ENCODE data around the gene WDR33.
"Not testable (repeated sequence)": the region's sequence is repeated elsewhere in the genome, so short reads cannot be mapped to it uniquely, and the experiment has no call there.

Gene WDR33

DNA sequence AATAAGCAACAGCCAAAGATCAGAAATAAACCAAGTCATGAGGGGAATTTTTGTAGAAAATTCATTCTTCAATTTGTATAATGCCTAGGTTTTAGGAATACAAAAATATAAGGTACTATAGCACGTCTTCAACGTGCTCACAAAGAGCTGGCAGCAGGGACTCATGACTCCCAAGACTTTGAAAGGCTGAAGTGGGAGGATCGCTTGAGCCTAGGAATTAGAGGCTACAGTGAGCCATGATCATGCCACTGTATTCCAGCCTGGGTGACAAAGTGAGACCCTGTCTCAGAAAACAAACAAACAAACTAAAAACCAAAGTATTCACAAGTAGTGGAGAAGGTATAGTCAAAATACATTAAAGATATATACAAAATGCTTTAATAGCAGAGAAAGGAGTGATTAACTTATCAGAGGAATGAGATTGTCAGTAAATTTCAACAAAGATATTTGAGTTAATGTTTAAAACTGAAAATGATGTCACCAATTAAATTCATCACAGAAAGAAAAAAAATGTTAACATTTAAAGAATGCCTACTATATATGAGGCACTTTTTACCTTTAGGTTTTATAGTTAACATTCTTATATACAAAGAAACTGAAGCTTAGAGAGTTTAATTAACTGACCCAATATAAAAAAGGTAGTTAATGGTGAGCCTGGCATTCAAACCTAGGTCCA, 3.2 kb downstream of the WDR33 start:
- DNase-seq, result no peak

DNA sequence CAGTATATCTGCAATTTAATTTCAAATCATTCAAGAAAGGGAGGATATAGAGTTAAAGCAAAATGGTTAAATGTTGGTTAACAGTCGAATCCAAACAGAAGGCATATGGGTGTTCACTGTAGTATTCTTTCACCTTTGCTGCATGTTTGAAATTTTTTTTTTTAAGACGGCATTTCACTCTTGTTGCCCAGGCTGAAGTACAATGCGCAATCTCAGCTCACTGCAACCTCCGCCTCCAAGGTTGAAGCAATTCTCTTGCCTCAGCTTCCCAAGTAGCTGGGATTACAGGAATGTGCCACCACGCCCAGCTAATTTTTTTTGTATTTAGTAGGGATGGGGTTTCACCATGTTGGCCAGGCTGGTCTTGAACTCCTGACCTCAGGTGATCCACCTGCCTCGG, 4.1 kb downstream of the WDR33 start:
- not testable (repeated sequence) for DNase-seq

DNA sequence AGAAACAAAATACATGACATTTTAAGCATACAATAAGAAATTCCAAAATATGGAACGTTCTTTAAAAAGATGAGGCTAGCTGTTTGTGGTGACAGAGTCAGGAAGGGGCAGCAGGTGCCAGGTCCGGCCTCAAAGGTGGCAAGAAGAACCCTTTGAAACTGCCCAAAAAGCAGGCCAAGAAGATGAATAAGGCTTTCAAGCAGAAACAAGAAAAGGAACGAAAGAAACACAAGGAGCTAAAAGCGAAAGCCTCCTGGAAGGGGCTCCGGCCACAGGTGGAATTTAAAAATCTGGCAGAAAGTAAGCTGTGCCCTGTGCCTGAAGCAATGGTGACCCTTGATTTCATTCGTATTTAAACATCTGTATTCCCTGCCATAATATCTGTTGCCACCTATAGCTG, 5.5 kb downstream of the WDR33 start:
- no peak for DNase-seq

DNA sequence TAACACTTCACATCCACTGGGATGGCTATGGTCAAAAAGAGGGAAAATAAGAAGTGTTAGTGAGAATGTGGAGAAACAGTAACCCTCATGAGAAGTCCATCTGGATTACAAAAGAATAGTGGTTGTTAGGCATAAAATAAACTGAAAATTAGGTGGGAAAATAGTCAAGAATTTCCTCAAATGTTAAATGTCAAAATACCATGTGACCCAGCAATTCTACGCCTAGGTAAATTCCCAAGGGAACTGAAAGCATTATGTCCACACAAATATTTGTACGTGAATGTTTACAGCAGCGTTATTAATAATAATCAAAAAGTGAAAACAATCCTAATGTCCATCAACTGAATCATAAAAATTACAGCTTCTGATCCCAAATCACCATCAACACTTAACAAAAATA, 11.0 kb downstream of the WDR33 start:
- no peak for DNase-seq

DNA sequence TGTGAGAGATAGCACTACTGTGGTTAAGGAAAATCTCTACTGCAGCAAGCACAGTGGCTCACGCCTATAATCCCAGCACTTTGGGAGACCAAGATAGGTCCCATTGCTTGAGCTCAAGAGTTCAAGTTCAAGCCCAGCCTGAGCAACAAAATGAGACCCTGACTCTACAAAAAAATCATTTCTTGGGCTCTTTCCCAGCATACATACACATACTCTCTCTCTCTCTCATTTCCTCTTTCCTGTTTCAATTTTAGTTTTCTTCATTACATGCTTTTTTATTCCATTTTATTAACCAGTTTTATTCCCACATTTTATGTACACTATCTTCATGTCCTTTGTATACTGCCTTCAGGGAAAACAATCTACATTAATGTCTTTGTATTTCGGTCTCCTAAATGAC, 14.6 kb downstream of the WDR33 start:
- DNase-seq, result no peak

DNA sequence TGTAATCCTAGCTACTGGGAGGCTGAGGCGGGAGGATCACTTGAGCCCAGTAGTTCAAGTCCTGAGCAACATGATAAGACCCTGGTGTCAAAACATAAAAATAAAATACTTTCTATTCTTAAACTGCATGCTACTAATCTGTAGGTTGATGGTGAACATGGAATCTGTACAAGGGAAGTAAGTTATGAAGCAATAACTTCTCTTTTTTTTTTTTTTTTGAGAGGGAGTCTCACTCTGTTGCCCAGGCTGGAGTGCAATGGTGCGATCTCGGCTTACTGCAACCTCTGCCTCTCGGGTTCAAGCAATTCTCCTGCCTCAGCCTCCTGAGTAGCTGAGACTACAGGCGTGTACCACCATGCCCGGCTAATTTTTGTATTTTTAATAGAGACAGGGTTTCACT, 16.1 kb downstream of the WDR33 start:
- DNase-seq, result not testable (repeated sequence)

DNA sequence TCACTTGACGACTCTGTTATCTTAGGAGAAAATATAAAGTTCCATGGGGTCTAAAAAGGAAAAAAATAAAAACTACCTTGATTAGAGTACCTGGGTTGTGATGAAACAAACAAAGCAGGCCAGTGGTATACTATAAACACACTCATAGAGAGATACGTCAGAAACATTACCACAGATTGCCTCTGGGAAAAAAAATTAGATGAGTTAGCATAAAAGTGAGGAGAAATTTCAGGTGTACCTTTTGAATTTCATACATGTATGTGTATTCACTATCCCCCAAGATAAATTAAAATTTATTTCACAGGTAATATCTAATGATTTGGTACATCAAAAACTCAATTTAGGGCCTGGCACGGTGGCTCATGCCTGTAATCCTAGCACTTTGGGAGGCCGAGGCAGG, 18.2 kb downstream of the WDR33 start:
- DNase-seq, result no peak

DNA sequence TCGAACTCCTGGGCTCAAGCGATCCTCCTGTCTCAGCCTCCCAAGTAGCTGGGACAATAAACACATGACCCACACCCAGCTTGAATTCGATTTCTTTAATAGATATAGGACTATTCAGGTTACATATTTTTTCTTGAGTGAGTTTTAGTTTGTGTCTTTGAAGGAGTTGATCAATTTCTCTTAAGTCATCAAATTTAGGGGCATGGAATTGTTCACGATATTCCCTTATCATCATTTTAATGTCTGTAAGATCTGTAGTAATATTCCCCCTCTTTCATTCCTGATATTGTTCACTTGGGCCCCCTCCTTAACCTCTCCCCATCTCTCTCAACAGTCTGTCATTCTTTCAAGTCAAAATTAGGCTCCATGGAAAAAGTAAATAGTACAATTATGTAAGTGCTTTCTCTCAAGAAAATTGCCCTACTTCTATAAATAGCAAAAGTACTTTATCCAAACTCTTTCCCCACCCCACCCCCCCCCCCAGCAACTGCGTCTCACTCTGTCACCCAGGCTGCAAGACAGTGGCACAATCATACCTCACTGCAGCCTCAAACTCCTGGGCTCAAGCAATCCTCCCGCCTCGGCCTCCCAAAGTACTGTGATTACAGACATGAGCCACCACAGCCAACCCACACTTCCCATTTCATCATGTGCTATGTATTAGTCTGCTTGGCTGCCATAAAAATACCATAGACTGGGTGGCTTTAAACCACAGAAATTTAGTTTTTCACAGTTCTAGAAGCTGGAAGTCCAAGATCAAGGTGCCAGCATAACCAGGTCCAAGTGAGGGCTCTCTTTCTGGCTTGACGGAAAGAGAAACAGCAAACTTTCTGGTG, 20.1 kb downstream of the WDR33 start:
- DNase-seq, result no peak

DNA sequence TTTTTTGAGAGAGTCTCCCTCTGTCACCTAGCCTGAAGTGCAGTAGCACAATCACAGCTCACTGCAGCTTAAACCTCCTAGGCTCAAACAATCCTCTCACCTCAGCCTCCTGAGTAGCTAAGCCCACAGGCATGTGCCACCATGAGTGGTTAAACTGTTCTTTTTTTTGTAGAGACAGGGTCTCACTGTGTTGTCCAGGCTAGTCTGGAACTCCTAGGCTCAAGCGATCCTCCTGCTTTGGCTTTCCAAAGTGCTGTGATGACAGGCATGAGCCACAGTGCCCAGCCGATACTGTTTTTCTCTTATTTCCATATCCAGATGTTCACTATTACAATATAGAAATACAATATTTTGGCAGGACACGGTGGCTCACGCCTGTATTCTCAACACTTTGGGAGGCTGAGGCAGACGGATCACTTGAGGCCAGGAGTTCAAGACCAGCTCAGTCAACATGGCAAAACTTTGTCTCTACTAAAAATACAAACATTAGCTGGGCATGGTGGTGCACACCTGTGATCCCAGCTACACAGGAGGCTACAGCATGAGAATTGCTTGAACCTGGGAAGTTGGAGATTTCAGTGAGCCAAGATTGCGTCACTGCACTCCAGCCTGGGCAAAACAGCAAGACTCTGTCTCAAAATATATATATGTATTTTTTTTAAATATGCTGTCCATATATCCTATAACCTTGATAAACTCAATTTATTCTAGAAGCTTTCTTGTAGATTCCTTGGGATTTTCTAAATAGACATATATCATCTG, 24.7 kb downstream of the WDR33 start:
- DNase-seq, result no peak

DNA sequence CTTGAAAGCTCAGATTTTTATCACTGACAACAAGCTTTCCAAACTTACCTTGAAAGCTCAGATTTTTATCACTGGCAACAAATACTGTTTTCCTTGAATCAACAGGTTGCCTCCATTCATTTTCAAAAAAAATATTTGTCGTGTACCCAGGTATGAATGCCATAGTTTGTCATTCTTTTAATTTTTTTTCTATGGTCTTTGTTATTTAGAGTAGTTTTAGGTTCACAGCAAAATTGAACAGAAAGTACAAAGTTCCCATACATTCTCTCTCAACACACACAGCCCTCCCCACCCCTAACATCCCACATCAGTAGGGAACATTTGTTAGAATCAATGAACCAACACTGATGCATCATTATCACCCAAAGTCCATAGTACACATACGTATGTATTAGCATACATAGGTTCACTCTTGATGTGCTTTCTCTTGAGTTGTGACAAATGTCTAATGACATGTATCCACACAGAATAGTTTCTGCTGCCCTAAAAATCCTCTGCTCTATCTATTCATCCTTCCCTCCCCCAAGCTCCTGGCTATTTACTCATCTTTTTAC, 25.9 kb downstream of the WDR33 start:
- no peak for DNase-seq

DNA sequence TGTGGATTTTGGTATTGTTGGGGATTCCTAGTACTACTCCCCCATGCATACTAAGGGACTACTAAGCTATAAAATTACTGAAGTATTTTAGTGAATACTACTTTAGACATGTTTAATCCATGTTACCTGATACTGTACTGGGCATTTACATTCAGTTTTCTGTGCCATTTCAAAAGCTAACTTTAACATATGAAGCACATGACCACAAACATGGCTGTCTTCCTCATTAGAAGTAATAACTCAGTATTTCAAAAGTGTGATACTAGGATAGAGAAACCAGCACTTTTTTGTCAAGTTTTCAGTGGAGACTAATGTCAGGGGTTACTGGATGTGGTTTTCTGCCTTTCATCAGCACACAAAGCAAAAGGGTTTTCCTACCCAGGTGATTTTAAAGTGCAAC, 27.9 kb downstream of the WDR33 start:
- no peak for DNase-seq

DNA sequence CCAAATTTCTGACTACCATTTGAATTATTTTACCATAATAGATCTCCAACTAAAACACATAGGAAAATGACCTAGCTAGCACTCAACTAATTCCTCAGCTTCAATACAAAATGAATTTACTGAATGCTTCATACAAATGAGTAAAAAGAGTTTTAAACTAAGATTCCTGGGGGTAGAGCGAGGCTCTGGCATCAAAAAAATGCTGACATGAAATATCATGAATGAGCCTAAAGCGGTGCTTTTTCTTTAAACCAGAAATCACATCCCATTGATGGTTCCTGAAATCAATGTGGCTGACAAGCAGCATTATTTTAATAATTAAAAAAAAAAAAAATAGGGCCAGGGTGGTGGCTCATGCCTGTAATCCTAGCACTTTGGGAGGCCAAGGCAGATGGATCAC, 32.1 kb downstream of the WDR33 start:
- DNase-seq, result no peak

DNA sequence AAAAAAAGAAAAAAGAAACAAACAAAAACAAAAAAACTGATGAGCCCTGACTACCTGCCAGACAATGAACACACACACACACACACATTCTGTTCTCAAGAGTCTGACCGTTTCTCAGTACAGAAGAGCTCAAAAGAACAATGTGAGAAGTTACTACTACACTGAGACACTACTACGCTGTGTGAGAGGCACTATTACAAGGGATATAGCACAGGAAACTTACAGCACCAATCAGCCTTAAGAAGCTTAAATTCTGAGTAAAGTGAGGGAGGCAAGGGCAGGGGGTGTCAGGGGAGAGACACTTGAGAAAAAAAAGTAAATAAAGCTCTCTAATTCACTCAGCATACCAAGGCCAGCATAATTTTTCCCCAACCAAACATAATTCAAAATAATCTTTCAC, 32.5 kb downstream of the WDR33 start:
- DNase-seq, result no peak

DNA sequence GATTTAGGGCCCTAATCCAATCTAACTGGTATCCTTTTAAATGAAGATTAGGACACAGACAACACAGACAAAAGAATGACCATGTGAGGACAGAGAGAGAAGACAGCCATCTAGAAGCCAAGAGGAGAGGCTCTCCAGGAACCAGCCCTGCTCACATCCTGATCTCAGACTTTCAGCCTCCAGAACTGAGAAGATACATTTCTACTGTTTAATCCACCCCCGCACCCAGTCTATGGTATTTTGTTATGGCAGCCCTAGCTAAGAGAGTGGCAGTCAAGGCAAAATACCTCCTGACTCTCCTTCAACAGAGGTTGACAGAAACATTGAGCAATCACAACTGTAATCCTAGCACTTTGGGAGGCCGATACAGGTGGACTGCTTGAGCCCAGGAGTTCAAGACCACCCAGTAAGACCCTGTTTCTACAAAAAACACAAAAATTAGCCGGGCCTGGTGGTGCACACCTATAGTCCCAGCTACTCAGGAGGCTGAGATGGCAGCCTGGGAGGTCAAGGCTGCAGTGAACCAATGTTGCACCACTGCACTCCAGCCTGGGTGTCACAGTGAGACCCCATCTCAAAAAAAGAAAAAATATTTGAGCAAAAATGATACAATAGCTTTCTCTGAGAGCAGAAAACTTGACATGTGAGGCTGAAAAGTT, 34.7 kb downstream of the WDR33 start:
- DNase-seq, result no peak

DNA sequence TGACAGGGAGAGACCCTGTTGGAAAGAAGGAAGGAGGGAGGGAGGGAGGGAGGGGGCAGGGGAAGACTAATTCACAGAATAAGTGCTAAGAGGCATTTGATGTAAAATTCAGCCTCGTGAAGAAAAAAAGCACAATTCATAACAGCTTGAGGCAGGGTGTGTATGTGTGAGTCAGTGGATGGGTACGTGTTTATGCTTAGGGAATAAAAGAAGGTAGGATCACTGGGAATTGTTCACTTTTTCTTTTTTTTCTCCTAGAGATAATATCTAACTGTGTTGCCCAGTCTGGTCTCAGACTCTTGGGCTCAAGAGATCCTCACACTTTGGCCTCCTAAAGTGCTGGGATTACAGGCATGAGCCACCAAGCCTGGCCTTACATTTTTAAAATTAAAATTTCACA, 39.2 kb downstream of the WDR33 start:
- DNase-seq, result no peak

DNA sequence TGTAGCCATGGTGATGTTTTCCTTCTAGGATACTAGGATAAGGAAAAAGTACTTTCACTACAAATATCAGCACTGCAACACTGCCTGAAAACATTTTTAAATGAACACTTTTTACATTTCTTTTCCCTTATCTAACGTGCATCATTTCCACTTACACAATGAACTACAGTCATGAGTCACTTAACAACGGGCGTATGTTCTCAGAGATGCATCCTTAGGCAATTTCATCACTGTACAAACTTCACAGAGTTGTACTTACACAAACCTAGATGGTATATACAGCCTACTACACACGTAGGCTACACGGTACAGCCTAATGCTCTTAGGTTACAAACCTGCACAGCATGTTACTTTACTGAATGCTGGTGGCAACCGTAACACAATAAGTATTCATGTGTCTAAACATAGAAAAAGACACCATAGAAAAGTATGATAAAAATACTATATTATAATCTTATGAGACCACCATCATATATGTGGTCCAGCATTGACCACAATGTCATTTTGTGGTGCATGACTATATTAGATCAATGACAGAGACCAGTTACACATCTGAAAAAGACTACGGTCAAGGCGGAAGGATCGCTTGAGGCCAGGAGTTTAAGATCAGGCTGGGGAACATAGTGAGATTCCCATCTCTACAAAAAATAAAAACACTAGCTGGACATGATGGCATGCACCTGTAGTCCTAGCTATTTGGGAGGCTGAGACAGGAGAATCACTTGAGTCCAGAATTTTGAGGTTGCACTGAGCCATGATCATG, 39.8 kb downstream of the WDR33 start:
- no peak for DNase-seq

DNA sequence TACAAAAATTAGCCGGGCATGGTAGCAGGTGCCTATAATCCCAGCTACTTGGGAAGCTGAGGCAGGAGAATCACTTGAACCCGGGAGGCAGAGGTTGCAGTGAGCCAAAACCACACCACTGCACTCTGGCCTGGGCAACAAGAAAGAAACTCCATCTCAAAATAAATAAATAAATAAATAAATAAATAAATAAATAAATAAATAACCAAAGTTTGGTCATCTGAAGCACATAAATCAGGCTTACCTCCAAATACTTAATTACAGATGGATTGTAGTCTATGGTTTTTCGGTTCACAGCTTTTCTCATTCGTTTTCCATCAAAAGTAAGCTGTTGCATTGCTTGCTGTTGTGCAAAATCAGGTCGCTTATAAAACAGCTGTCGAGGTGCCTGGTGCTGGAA, 40.4 kb downstream of the WDR33 start:
- DNase-seq, result not testable (repeated sequence)

DNA sequence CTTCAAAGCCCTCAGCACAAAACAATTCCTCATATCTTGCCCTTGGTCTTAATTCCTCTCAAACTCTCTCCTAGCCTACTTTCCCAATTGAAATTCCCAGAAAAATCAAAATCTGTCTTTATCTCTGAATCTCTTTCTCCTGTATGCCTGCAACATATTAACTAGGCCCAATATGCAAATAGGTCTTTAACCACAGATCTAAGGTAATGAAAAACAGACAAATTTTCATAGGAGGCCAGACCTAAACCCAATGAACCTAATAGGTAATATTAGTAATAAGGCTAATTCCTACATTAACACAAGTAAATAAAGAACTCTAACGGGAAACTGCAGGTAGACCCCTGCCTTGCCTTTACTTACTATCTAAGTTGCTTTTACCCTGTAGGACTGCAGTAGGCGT, 41.4 kb downstream of the WDR33 start:
- no peak for DNase-seq

DNA sequence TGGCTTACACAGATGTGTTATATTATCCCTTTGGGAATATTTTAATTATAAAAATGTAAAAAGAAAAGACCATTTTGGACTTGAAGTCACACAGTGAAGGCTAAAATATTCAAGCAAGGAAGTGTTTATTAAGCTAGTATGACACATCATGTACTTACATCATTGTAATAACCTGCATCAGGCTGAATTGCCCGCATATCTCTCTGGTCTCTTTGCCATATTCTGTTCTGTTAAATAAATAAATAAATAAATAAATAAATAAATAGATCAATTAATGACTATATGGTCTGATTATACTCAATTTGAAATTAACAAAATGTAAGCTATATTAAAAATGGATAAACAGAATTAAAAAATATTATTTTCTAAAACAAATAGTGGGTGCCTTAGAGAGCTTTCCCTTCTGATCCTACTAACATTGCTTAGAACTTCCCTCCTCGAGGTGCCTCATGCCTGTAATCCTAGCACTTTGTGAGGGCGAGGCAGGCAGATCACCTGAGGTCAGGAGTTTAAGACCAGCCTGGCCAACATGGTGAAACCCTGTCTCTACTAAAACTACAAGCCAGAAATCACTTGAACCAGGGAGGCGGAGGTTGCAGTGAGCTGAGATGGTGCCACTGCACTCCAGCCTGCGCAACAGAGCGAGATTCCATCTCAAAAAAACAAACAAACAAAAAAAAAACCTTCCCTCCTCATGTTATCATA, 42.0 kb downstream of the WDR33 start:
- DNase-seq, result no peak

DNA sequence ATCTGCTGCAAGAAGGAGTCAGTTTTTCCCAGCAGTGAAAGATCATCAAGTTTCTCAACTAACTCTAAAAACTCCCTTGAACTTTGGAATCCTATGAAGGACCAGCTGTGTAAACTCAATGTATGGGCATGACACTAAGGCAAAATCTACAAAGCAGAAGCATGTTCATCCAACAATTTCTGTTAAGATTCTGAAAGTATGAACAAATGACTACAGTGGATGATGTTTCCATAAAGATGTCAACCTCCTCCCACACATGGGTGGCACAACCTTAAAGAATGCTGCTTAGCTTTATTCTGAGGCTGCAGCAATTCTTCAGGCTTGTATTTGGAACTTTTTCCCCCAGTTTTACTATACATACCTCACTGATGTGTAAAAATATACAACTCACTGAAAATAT, 47.2 kb downstream of the WDR33 start:
- no peak for DNase-seq

DNA sequence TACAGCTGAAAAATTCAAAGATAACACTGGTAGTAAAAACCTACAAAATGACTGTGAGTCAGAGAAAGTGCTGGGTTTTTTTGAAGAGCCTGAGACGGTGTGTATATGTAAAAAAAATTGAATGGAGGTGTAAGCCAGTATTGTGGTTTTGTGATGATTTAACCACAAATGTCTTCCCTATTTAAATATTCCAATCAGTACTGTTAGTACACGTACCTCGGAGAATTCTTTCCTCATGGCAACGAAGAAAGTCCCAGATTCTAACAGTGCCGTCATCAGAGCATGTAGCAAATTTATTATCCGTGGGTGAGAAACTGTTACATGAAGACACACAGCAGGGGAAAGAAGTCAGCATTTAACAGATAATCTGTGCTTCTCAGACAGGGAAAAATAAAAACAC, 48.1 kb downstream of the WDR33 start:
- no peak for DNase-seq

DNA sequence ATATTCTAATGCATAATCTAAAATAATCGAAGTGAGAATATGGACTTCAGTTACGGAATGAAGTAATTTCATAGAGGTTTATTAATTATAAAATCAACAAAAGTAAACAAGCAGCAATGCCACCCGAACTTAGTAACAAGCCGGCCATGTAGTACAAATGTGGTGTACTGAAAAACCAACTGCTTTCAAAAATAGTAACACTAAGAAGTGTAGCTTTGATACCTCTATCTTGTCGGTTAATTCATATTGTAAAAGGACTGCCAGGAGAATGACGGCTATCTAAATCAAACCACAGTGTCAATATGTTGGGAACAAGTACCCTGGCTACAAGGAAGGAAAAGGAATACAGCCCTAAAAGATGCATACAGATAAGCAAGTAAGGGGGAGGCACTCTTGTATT, 48.5 kb downstream of the WDR33 start:
- no peak for DNase-seq
